Loucy (cell line): ENCODE measurements around the gene CTNNA2.

ENCODE experiments used
- CTCF ChIP-seq: fragments of 200-600 bp; sonication (generic); conservative IDR thresholded peaks from 2 replicates; pipeline ENCODE4 v1.5.1; 2014; ENCODE audit warnings: mild to moderate bottlenecking, antibody characterized with exemption, low read length
- EZH2phosphoT487 ChIP-seq: fragments of 200-600 bp; IDR thresholded peaks from 2 replicates; pipeline ENCODE4 v1.6.1; 2018; ENCODE audit warnings: antibody characterized with exemption, mild to moderate bottlenecking, moderate library complexity, borderline replicate concordance

GRCh38 chr2:80185091-80185490, 672.2 kb downstream of the CTNNA2 start:
- TF ChIP-seq CTCF = no peak
- TF ChIP-seq EZH2phosphoT487 = no peak
